Mesothelial cell of epicardium (in vitro differentiated cells): ENCODE data around the gene ACADSB. TPM values are rescaled to one million over a fixed set of nuclear protein-coding genes. Genes with fewer than 3 reads are reported as not detected.

ENCODE experiments used
- DNase-seq, 2 experiments: peaks; one replicate each; pipeline ENCODE4 v3.0.0; 2021; ENCODE audit warnings: low spot score in 2 of 2; ENCODE audit not compliant: unreplicated experiment in 2 of 2
- H3K27ac Mint-ChIP-seq: 2 replicates; pipeline ENCODE4 v1.8.0; 2021; ENCODE audit warnings: mixed read lengths
- H3K27me3 Mint-ChIP-seq: 2 replicates; pipeline ENCODE4 v1.8.0; 2021; ENCODE audit warnings: low read depth, mixed read lengths
- H3K36me3 Mint-ChIP-seq: 2 replicates; pipeline ENCODE4 v1.8.0; 2021; ENCODE audit warnings: mixed read lengths
- H3K4me1 Mint-ChIP-seq: 2 replicates; pipeline ENCODE4 v1.8.0; 2021; ENCODE audit warnings: mixed read lengths
- H3K4me3 Mint-ChIP-seq: 2 replicates; pipeline ENCODE4 v1.8.0; 2021; ENCODE audit warnings: mild to moderate bottlenecking, moderate library complexity, mixed read lengths
- H3K9me3 Mint-ChIP-seq: 2 replicates; pipeline ENCODE4 v1.8.0; 2021; ENCODE audit warnings: mixed read lengths
- total RNA-seq: library from RNA; stranded (reverse); gene quantifications from 3 replicates; pipeline ENCODE4 v1.2.1, GENCODE V29; 2021
- TF ChIP-seq, protein P1 (sequence below): fragments of 200-600 bp; sonication (generic); IDR thresholded peaks from one replicate; pipeline ENCODE4 v1.5.0; 2021; ENCODE audit warnings: antibody characterized with exemption; ENCODE audit not compliant: unreplicated experiment

Gene ACADSB
- total RNA-seq, 1 donor from 2014 or later = 21.3 TPM

DNA sequence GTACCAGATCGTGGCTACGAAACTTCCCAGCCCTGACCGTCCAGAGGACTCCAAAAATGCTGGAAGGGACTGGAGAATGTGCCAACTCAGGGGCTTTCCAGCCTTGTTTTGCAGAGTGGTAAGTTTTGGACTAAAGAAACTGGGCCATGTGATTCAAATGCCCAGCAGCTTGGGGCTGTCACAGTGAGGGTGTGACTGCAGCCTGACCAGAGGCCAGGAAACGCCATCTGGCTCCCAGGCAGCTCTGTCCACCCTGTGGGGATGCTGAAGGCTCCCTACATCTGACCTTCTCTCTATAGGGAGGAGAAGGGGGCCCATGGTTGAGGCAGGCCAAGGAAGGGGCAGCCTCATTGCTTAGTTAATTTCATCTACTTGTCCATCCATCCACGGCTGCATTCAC lies 65.4 kb downstream of the ACADSB start:
- H3K27me3 Mint-ChIP-seq = peaks cover 71% of the 10 kb centered on the region
- no peak overlapping the region for H3K4me3 Mint-ChIP-seq
- H3K36me3 Mint-ChIP-seq = no peaks in the 10 kb centered on the region
- no peak overlapping the region for H3K27ac Mint-ChIP-seq
- peaks cover 6% of the 10 kb centered on the region for H3K9me3 Mint-ChIP-seq
- H3K4me1 Mint-ChIP-seq = no peaks in the 10 kb centered on the region
- TF ChIP-seq, protein P1, sequence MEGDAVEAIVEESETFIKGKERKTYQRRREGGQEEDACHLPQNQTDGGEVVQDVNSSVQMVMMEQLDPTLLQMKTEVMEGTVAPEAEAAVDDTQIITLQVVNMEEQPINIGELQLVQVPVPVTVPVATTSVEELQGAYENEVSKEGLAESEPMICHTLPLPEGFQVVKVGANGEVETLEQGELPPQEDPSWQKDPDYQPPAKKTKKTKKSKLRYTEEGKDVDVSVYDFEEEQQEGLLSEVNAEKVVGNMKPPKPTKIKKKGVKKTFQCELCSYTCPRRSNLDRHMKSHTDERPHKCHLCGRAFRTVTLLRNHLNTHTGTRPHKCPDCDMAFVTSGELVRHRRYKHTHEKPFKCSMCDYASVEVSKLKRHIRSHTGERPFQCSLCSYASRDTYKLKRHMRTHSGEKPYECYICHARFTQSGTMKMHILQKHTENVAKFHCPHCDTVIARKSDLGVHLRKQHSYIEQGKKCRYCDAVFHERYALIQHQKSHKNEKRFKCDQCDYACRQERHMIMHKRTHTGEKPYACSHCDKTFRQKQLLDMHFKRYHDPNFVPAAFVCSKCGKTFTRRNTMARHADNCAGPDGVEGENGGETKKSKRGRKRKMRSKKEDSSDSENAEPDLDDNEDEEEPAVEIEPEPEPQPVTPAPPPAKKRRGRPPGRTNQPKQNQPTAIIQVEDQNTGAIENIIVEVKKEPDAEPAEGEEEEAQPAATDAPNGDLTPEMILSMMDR = no peak
- DNase-seq = no peak

DNA sequence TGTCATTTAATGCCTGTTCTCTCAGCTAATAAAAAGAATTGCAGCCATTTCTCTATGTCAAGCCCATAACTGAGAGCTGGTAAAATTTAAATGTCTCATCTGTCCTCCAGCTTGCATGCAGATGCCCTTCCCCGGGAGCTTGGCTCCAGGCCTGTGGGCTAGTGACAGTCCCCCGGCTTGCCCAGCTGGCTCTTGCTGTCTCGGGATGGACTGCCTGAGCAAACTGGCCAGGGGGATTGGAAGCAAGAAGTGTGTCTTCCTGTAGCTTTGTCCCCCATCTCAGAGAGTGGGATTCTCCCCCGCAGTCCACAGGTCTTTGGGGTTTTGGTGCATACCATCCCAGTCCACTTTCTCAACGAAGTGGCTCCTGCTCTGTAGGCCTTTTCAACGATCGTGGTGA lies 73.1 kb downstream of the ACADSB start:
- Mint-ChIP-seq H3K27ac (no peak overlapping the region), H3K4me1 (no peaks in the 10 kb centered on the region), H3K36me3 (no peaks in the 10 kb centered on the region), H3K4me3 (no peak overlapping the region), H3K9me3 (peaks cover 6% of the 10 kb centered on the region), H3K27me3 (peaks cover 44% of the 10 kb centered on the region)
- TF ChIP-seq, protein P1 = no peak
- no peak for DNase-seq

DNA sequence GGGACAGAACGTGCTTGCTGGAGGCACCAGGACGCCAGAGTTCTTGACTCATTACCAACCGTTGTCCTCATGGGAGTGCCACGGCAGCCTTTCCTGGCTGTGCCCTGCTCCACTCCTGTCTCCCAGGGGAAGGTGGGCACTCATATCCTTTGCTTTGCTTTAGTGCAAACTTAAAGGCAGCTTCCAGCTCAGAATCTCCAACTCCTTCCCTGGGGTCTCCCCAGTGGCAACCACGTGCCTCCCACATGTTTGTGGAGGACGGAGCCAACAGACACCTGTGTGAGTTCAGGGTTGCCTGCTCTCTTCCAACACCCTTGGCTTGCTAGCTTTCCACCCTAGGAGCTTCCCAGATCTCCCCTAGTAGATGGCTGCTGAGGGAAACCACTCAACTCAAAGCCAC lies 75.0 kb downstream of the ACADSB start:
- H3K4me1 Mint-ChIP-seq = no peaks in the 10 kb centered on the region

GRCh38 chr10:123086281-123086680 lies 77.5 kb downstream of the ACADSB start:
- no peaks in the 10 kb centered on the region for H3K36me3 Mint-ChIP-seq
- no peak overlapping the region for H3K27ac Mint-ChIP-seq
- H3K27me3 Mint-ChIP-seq = peaks cover 58% of the 10 kb centered on the region
- TF ChIP-seq, protein P1 = no peak
- DNase-seq = no peak
- no peaks in the 10 kb centered on the region for H3K9me3 Mint-ChIP-seq
- no peaks in the 10 kb centered on the region for H3K4me1 Mint-ChIP-seq
- no peak overlapping the region for H3K4me3 Mint-ChIP-seq

More for the DNA sequence above, 75.0 kb downstream of the ACADSB start:
- TF ChIP-seq, protein P1 = no peak
- no peak overlapping the region for H3K4me3 Mint-ChIP-seq
- no peak for DNase-seq
- no peaks in the 10 kb centered on the region for H3K36me3 Mint-ChIP-seq
- no peak overlapping the region for H3K27ac Mint-ChIP-seq
- H3K27me3 Mint-ChIP-seq = peaks cover 46% of the 10 kb centered on the region
- H3K9me3 Mint-ChIP-seq = no peaks in the 10 kb centered on the region

- Mint-ChIP-seq H3K4me3 (no peak overlapping the region), H3K27ac (no peak overlapping the region), H3K4me1 (no peaks in the 10 kb centered on the region), H3K9me3 (no peaks in the 10 kb centered on the region), H3K27me3 (peaks cover 69% of the 10 kb centered on the region), H3K36me3 (no peaks in the 10 kb centered on the region)
- TF ChIP-seq, protein P1 = no peak
- no peak for DNase-seq
These were observed 78.5 kb downstream of the ACADSB start for GRCh38 chr10:123087348-123087747.

DNA sequence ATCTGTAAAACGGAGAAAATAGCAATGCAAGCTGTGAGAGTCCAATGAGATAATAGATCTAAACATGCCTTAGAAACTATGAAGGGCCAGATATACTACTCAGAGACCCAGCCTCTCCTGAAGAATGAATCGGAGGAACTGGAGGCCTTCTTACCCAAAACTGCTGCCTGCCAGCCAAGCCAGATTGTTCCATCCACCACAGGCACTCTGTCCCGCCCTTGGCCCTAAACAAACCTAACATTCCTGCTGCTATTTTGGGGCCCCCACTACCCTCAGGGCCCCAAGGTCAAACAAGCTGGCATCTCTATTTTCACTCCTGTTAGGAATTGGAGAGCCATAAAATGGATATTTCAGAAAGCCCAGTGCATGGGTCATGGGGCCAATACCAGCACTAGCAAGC lies 79.0 kb downstream of the ACADSB start:
- H3K36me3 Mint-ChIP-seq = no peaks in the 10 kb centered on the region
- no peaks in the 10 kb centered on the region for H3K9me3 Mint-ChIP-seq
- peaks cover 70% of the 10 kb centered on the region for H3K27me3 Mint-ChIP-seq
- TF ChIP-seq, protein P1 = no peak
- H3K4me1 Mint-ChIP-seq = no peaks in the 10 kb centered on the region
- no peak overlapping the region for H3K27ac Mint-ChIP-seq
- DNase-seq = no peak
- no peak overlapping the region for H3K4me3 Mint-ChIP-seq
